ENCODE measurements around the gene NOS2.

GRCh38 chr17:27798376-27798775, 2.0 kb downstream of the NOS2 start:
- TF ChIP-seq POLR2A (IDR thresholded peaks at IDR 0.05) = no peak
- TF ChIP-seq CTCF (IDR thresholded peaks at IDR 0.05) = no peak
